Panc1 (cell line): ENCODE results near the gene PPOX.

Source experiments
- POLR2AphosphoS5 ChIP-seq: IDR thresholded peaks from 2 replicates; pipeline ENCODE4 v1.6.1; 2012; ENCODE audit warnings: mild to moderate bottlenecking, low read depth, low read length, moderate library complexity
- SIN3A ChIP-seq: IDR thresholded peaks from 2 replicates; pipeline ENCODE4 v1.6.1; 2012; ENCODE audit warnings: low read depth, mild to moderate bottlenecking, low read length, moderate library complexity, borderline replicate concordance; ENCODE audit not compliant: insufficient read depth
- TCF7L2 ChIP-seq: IDR thresholded peaks from 2 replicates; pipeline ENCODE4 v1.6.1; 2011; ENCODE audit warnings: mild to moderate bottlenecking, low read depth, low read length, inconsistent platforms
- TF ChIP-seq, protein P1 (sequence below): fragments of 450-650 bp; IDR thresholded peaks from 2 replicates; pipeline ENCODE4 v1.5.1; 2017; ENCODE audit warnings: mild to moderate bottlenecking
- TF ChIP-seq, protein P2 (sequence below), 2 experiments: IDR thresholded peaks; 2 replicates each; pipeline ENCODE4 v1.6.1; 2011 to 2012; ENCODE audit warnings: low read depth in 2 of 2, control low read depth in 1 of 2, low read length in 1 of 2, mild to moderate bottlenecking in 1 of 2, moderate library complexity in 1 of 2; ENCODE audit not compliant: insufficient read depth in 1 of 2

DNA sequence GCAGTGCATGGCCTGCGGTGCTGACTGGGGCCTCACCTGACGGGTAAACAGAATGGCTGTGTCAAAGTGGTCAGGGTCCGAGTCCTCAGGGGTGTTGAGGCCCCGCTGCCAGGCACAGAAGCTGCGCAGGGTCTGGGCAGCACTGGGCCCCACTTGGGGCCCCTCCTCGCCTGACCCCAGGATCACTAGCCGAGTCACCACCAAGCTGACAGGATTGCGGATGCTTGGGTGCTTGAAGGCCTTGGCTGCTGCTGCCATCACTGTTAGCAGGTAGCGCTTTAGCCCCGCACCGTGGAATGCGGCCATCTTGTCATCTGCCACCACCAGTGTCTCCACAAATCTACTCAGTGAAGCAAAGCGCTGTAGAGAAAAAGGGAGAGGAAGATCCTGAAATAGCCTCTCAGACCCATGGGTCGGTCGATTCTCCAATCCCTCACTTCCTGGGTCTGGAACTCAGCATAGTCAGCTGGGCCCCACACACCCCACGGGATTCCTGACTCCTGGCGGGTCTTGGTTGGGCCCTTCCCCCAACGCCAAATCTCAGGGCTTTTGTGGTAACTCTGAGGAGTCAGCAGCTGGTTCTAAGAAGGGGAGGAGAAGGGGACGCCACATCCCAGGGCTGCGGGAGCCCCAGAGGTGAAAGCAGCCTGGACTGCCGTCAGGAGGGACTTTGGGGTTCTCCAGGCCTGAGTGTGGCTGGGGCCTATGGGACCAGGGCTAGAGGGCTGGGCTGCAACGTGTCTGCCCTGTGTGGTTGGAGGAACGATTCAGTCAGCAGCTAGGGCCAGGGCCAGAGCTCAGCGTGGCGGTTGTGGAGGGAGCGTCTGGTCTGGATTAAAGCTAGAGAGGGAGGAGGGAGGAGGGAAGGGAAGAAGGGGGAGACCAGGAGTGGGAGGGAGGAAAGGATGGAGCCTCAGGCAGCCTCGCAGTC, 30.6 kb downstream of the PPOX start:
- TF ChIP-seq, protein P1, sequence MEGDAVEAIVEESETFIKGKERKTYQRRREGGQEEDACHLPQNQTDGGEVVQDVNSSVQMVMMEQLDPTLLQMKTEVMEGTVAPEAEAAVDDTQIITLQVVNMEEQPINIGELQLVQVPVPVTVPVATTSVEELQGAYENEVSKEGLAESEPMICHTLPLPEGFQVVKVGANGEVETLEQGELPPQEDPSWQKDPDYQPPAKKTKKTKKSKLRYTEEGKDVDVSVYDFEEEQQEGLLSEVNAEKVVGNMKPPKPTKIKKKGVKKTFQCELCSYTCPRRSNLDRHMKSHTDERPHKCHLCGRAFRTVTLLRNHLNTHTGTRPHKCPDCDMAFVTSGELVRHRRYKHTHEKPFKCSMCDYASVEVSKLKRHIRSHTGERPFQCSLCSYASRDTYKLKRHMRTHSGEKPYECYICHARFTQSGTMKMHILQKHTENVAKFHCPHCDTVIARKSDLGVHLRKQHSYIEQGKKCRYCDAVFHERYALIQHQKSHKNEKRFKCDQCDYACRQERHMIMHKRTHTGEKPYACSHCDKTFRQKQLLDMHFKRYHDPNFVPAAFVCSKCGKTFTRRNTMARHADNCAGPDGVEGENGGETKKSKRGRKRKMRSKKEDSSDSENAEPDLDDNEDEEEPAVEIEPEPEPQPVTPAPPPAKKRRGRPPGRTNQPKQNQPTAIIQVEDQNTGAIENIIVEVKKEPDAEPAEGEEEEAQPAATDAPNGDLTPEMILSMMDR, result no peak
- TF ChIP-seq, protein P2, sequence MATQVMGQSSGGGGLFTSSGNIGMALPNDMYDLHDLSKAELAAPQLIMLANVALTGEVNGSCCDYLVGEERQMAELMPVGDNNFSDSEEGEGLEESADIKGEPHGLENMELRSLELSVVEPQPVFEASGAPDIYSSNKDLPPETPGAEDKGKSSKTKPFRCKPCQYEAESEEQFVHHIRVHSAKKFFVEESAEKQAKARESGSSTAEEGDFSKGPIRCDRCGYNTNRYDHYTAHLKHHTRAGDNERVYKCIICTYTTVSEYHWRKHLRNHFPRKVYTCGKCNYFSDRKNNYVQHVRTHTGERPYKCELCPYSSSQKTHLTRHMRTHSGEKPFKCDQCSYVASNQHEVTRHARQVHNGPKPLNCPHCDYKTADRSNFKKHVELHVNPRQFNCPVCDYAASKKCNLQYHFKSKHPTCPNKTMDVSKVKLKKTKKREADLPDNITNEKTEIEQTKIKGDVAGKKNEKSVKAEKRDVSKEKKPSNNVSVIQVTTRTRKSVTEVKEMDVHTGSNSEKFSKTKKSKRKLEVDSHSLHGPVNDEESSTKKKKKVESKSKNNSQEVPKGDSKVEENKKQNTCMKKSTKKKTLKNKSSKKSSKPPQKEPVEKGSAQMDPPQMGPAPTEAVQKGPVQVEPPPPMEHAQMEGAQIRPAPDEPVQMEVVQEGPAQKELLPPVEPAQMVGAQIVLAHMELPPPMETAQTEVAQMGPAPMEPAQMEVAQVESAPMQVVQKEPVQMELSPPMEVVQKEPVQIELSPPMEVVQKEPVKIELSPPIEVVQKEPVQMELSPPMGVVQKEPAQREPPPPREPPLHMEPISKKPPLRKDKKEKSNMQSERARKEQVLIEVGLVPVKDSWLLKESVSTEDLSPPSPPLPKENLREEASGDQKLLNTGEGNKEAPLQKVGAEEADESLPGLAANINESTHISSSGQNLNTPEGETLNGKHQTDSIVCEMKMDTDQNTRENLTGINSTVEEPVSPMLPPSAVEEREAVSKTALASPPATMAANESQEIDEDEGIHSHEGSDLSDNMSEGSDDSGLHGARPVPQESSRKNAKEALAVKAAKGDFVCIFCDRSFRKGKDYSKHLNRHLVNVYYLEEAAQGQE (IDR thresholded peaks at IDR 0.05; ENCODE audit: insufficient read depth in 1 of 2, low read depth in 2 of 2, low read length in 1 of 2), result no peak
- TF ChIP-seq SIN3A (no peak), POLR2AphosphoS5 (no peak), TCF7L2 (no peak)
